Chondrocyte (in vitro differentiated cells): ENCODE measurements around the gene CBY2. TPM values are rescaled to one million over a fixed set of nuclear protein-coding genes. Genes with fewer than 3 reads are reported as not detected.

Source experiments
- DNase-seq: peaks from one replicate; pipeline ENCODE4 v3.0.0; 2021; ENCODE audit warnings: mixed read lengths, low spot score
- H3K27ac Mint-ChIP-seq: one replicate; pipeline ENCODE4 v1.8.0; 2021; ENCODE audit warnings: mild to moderate bottlenecking, moderate library complexity, mixed read lengths; ENCODE audit not compliant: unreplicated experiment
- H3K27me3 Mint-ChIP-seq: 2 replicates; pipeline ENCODE4 v1.8.0; 2021; ENCODE audit warnings: low read depth, mixed read lengths
- H3K36me3 Mint-ChIP-seq: 2 replicates; pipeline ENCODE4 v1.8.0; 2021; ENCODE audit warnings: low read depth, mixed read lengths
- H3K4me1 Mint-ChIP-seq: 2 replicates; pipeline ENCODE4 v1.8.0; 2021; ENCODE audit warnings: low read depth, mild to moderate bottlenecking, mixed read lengths
- H3K4me3 Mint-ChIP-seq: one replicate; pipeline ENCODE4 v1.8.0; 2021; ENCODE audit warnings: mild to moderate bottlenecking, moderate library complexity, mixed read lengths; ENCODE audit not compliant: unreplicated experiment
- H3K9me3 Mint-ChIP-seq: 2 replicates; pipeline ENCODE4 v1.8.0; 2021; ENCODE audit warnings: low read depth, mixed read lengths
- CTCF ChIP-seq: fragments of 200-600 bp; sonication (generic); IDR thresholded peaks from 2 replicates; pipeline ENCODE4 v1.5.0; 2021; ENCODE audit warnings: antibody characterized with exemption, mild to moderate bottlenecking, moderate library complexity
- total RNA-seq: library from RNA; stranded (reverse); gene quantifications from 3 replicates; pipeline ENCODE4 v1.2.1, GENCODE V29; 2021

Gene CBY2
- total RNA-seq, 1 donor from 2014 or later, result not detected

GRCh38 chr13:45681113-45681512 lies 21.0 kb upstream of the CBY2 start:
- no peak for DNase-seq
- Mint-ChIP-seq H3K27me3 (peaks cover 17% of the 10 kb centered on the region), H3K27ac (no peak overlapping the region), H3K36me3 (peaks cover 1% of the 10 kb centered on the region), H3K4me3 (no peak overlapping the region), H3K4me1 (no peaks in the 10 kb centered on the region), H3K9me3 (no peaks in the 10 kb centered on the region)
- no peak for TF ChIP-seq CTCF

- H3K4me3 Mint-ChIP-seq, result no peak overlapping the region
- H3K27ac Mint-ChIP-seq, result no peak overlapping the region
- DNase-seq, result no peak
- no peak for TF ChIP-seq CTCF
- H3K9me3 Mint-ChIP-seq, result no peaks in the 10 kb centered on the region
- no peaks in the 10 kb centered on the region for H3K4me1 Mint-ChIP-seq
- H3K36me3 Mint-ChIP-seq, result peaks cover 1% of the 10 kb centered on the region
- H3K27me3 Mint-ChIP-seq, result peaks cover 12% of the 10 kb centered on the region
These were observed 19.6 kb upstream of the CBY2 start for GRCh38 chr13:45682494-45683008.

- H3K36me3 Mint-ChIP-seq, result peaks cover 1% of the 10 kb centered on the region
- H3K27me3 Mint-ChIP-seq, result peaks cover 4% of the 10 kb centered on the region
- TF ChIP-seq CTCF, result peak; percentile 53
- DNase-seq, result no peak
- no peaks in the 10 kb centered on the region for H3K9me3 Mint-ChIP-seq
- H3K4me1 Mint-ChIP-seq, result no peaks in the 10 kb centered on the region
- no peak overlapping the region for H3K4me3 Mint-ChIP-seq
- no peak overlapping the region for H3K27ac Mint-ChIP-seq
These were observed 18.4 kb upstream of the CBY2 start for GRCh38 chr13:45683701-45684100.

- Mint-ChIP-seq H3K4me1 (no peaks in the 10 kb centered on the region), H3K9me3 (peaks cover 8% of the 10 kb centered on the region), H3K27me3 (peaks cover 15% of the 10 kb centered on the region), H3K4me3 (no peak overlapping the region), H3K36me3 (peaks cover 3% of the 10 kb centered on the region), H3K27ac (no peak overlapping the region)
- TF ChIP-seq CTCF, result no peak
- DNase-seq, result no peak
These were observed 13.5 kb upstream of the CBY2 start for GRCh38 chr13:45688577-45688976.

GRCh38 chr13:45690636-45691035 lies 11.5 kb upstream of the CBY2 start:
- Mint-ChIP-seq H3K36me3 (peaks cover 3% of the 10 kb centered on the region), H3K4me1 (no peaks in the 10 kb centered on the region), H3K4me3 (no peak overlapping the region), H3K9me3 (peaks cover 8% of the 10 kb centered on the region), H3K27me3 (peaks cover 14% of the 10 kb centered on the region), H3K27ac (no peak overlapping the region)
- no peak for DNase-seq
- TF ChIP-seq CTCF, result no peak
